ENCODE measurements around the gene PREX1. TPM values are rescaled to one million over a fixed set of nuclear protein-coding genes. Genes with fewer than 3 reads are reported as not detected.

Gene PREX1
- total RNA-seq, 2 experiments from 2014 or later = 82.8 to 86.5 TPM

- CTCF ChIA-PET = interaction anchor here (0.9 to 1.3 kb wide), 3 partner anchors 12 to 48 kb away, joined by 3 to 4 read pairs (median 3); no protein-coding TSS in a partner anchor
- POLR2A ChIA-PET = no interaction called here
Observed at GRCh38 chr20:48706710-48707365, 121.0 kb downstream of the PREX1 start.

- POLR2A ChIA-PET = interaction anchor here (1.4 kb wide), 1 partner anchor 9 kb away, joined by 4 read pairs; no protein-coding TSS in a partner anchor
Observed at GRCh38 chr20:48706116-48706656, 121.6 kb downstream of the PREX1 start.

GRCh38 chr20:48705240-48706115 lies 122.3 kb downstream of the PREX1 start:
- POLR2A ChIA-PET = interaction anchor here (1.4 kb wide), 1 partner anchor 9 kb away, joined by 4 read pairs; no protein-coding TSS in a partner anchor
- CTCF ChIA-PET = interaction anchor here (0.9 to 1.4 kb wide), 4 partner anchors 11 to 49 kb away, joined by 3 to 5 read pairs (median 3); no protein-coding TSS in a partner anchor

More at GRCh38 chr20:48706116-48706656, 121.6 kb downstream of the PREX1 start:
- CTCF ChIA-PET = interaction anchor here (0.9 to 1.3 kb wide), 3 partner anchors 13 to 49 kb away, joined by 3 to 4 read pairs (median 3); no protein-coding TSS in a partner anchor

- ChIA-PET CTCF (interaction anchor here (0.8 to 1.4 kb wide), 3 partner anchors 9 to 47 kb away, joined by 3 to 5 read pairs (median 3); no protein-coding TSS in a partner anchor), POLR2A (interaction anchor here (1.4 kb wide), 1 partner anchor 10 kb away, joined by 4 read pairs; no protein-coding TSS in a partner anchor)
Observed at GRCh38 chr20:48704761-48705160, 123.0 kb downstream of the PREX1 start.

GRCh38 chr20:48703511-48704219 lies 124.1 kb downstream of the PREX1 start:
- POLR2A ChIA-PET = no interaction called here
- CTCF ChIA-PET = interaction anchor here (1.4 kb wide), 1 partner anchor 46 kb away, joined by 5 read pairs; no protein-coding TSS in a partner anchor

- ChIA-PET CTCF (no interaction called here), POLR2A (no interaction called here)
Observed at GRCh38 chr20:48703107-48703506, 124.7 kb downstream of the PREX1 start.

GRCh38 chr20:48702455-48702913 lies 125.3 kb downstream of the PREX1 start:
- CTCF ChIA-PET = no interaction called here
- POLR2A ChIA-PET = no interaction called here

- ChIA-PET CTCF (interaction anchor here (2.1 kb wide), 1 partner anchor 44 kb away, joined by 7 read pairs; no protein-coding TSS in a partner anchor), POLR2A (no interaction called here)
Observed at GRCh38 chr20:48701702-48702101, 126.1 kb downstream of the PREX1 start.

- ChIA-PET POLR2A (no interaction called here), CTCF (interaction anchor here (1.6 kb wide), 1 partner anchor 41 kb away, joined by 4 read pairs; no protein-coding TSS in a partner anchor)
Observed at GRCh38 chr20:48698507-48699267, 129.1 kb downstream of the PREX1 start.

- CTCF ChIA-PET = interaction anchor here (1.6 kb wide), 1 partner anchor 41 kb away, joined by 4 read pairs; no protein-coding TSS in a partner anchor
- POLR2A ChIA-PET = no interaction called here
Observed at GRCh38 chr20:48697845-48698491, 129.8 kb downstream of the PREX1 start.

GRCh38 chr20:48696671-48697070 lies 131.1 kb downstream of the PREX1 start:
- POLR2A ChIA-PET = no interaction called here
- CTCF ChIA-PET = no interaction called here

GRCh38 chr20:48695738-48696137 lies 132.1 kb downstream of the PREX1 start:
- CTCF ChIA-PET = interaction anchor here (1.5 kb wide), 1 partner anchor 38 kb away, joined by 3 read pairs; no protein-coding TSS in a partner anchor
- POLR2A ChIA-PET = no interaction called here

- CTCF ChIA-PET = interaction anchor here (1.5 kb wide), 1 partner anchor 38 kb away, joined by 3 read pairs; no protein-coding TSS in a partner anchor
- POLR2A ChIA-PET = no interaction called here
Observed at GRCh38 chr20:48695255-48695654, 132.5 kb downstream of the PREX1 start.

GRCh38 chr20:48694381-48694865 lies 133.4 kb downstream of the PREX1 start:
- ChIA-PET CTCF (no interaction called here), POLR2A (interaction anchor here (0.6 kb wide), 1 partner anchor 81 kb away, joined by 3 read pairs; no protein-coding TSS in a partner anchor)

- ChIA-PET CTCF (no interaction called here), POLR2A (no interaction called here)
Observed at GRCh38 chr20:48691523-48691922, 136.3 kb downstream of the PREX1 start.

GRCh38 chr20:48690888-48691287 lies 136.9 kb downstream of the PREX1 start:
- CTCF ChIA-PET = no interaction called here
- POLR2A ChIA-PET = no interaction called here

GRCh38 chr20:48689874-48690571 lies 137.8 kb downstream of the PREX1 start:
- ChIA-PET POLR2A (no interaction called here), CTCF (no interaction called here)
